Measurements from ENCODE around the gene IGF1. TPM values are rescaled to one million over a fixed set of nuclear protein-coding genes. Genes with fewer than 3 reads are reported as not detected.
"Not testable (repeated sequence)": the region's sequence is repeated elsewhere in the genome, so short reads cannot be mapped to it uniquely, and the experiment has no call there.

IGF1 gene
- polyA plus RNA-seq, 4 donors, result 4.1 to 10.4 (median 5.6) TPM

GRCh38 chr12:102463659-102464249 is 16.6 kb downstream of the IGF1 start:
- no peak for DNase-seq (ENCODE audit: low read depth in 4 of 4, low spot score in 2 of 4)

- no peak for DNase-seq (ENCODE audit: low read depth in 4 of 4, low spot score in 2 of 4)
Observed at GRCh38 chr12:102462795-102463465, 17.4 kb downstream of the IGF1 start.

GRCh38 chr12:102462386-102462785 is 18.0 kb downstream of the IGF1 start:
- DNase-seq (ENCODE audit: low read depth in 4 of 4, low spot score in 2 of 4), result no peak

- no peak for DNase-seq (ENCODE audit: low read depth in 4 of 4, low spot score in 2 of 4)
Observed at GRCh38 chr12:102461501-102461900, 18.9 kb downstream of the IGF1 start.

GRCh38 chr12:102459314-102459713 is 21.0 kb downstream of the IGF1 start:
- DNase-seq (ENCODE audit: low read depth in 4 of 4, low spot score in 2 of 4), result no peak

GRCh38 chr12:102454808-102455760 is 25.3 kb downstream of the IGF1 start:
- DNase-seq (ENCODE audit: low read depth in 4 of 4, low spot score in 2 of 4), result no peak

- no peak for DNase-seq (ENCODE audit: low read depth in 4 of 4, low spot score in 2 of 4)
Observed at GRCh38 chr12:102454330-102454729, 26.0 kb downstream of the IGF1 start.

- DNase-seq (ENCODE audit: low read depth in 4 of 4, low spot score in 2 of 4), result no peak
Observed at GRCh38 chr12:102452605-102453004, 27.8 kb downstream of the IGF1 start.

GRCh38 chr12:102449018-102449417 is 31.3 kb downstream of the IGF1 start:
- DNase-seq (ENCODE audit: low read depth in 4 of 4, low spot score in 2 of 4), result not testable (repeated sequence)

GRCh38 chr12:102447426-102447825 is 32.9 kb downstream of the IGF1 start:
- DNase-seq (ENCODE audit: low read depth in 4 of 4, low spot score in 2 of 4), result not testable (repeated sequence)

- no peak for DNase-seq (ENCODE audit: low read depth in 4 of 4, low spot score in 2 of 4)
Observed at GRCh38 chr12:102444707-102445106, 35.7 kb downstream of the IGF1 start.

- DNase-seq (ENCODE audit: low read depth in 4 of 4, low spot score in 2 of 4), result no peak
Observed at GRCh38 chr12:102444093-102444492, 36.3 kb downstream of the IGF1 start.

- DNase-seq (ENCODE audit: low read depth in 4 of 4, low spot score in 2 of 4), result no peak
Observed at GRCh38 chr12:102441077-102441596, 39.2 kb downstream of the IGF1 start.

- no peak for DNase-seq (ENCODE audit: low read depth in 4 of 4, low spot score in 2 of 4)
Observed at GRCh38 chr12:102439426-102440405, 40.6 kb downstream of the IGF1 start.

- no peak for DNase-seq (ENCODE audit: low read depth in 4 of 4, low spot score in 2 of 4)
Observed at GRCh38 chr12:102438827-102439210, 41.5 kb downstream of the IGF1 start.

- no peak for DNase-seq (ENCODE audit: low read depth in 4 of 4, low spot score in 2 of 4)
Observed at GRCh38 chr12:102438047-102438826, 42.1 kb downstream of the IGF1 start.

- no peak for DNase-seq (ENCODE audit: low read depth in 4 of 4, low spot score in 2 of 4)
Observed at GRCh38 chr12:102437511-102437910, 42.9 kb downstream of the IGF1 start.

- DNase-seq (ENCODE audit: low read depth in 4 of 4, low spot score in 2 of 4), result no peak
Observed at GRCh38 chr12:102436867-102437266, 43.5 kb downstream of the IGF1 start.

- no peak for DNase-seq (ENCODE audit: low read depth in 4 of 4, low spot score in 2 of 4)
Observed at GRCh38 chr12:102435827-102436436, 44.4 kb downstream of the IGF1 start.

All from left renal cortex interstitium (tissue), 4 donors.